ENCODE measurements around the gene CDK14. TPM values are rescaled to one million over a fixed set of nuclear protein-coding genes. Genes with fewer than 3 reads are reported as not detected.

Gene CDK14
- total and polyA plus RNA-seq, 2 of the 8 experiments (the other 6 are each of a cell fraction or from before 2014, with no cell fraction given): 5.5 to 47.3 TPM

DNA sequence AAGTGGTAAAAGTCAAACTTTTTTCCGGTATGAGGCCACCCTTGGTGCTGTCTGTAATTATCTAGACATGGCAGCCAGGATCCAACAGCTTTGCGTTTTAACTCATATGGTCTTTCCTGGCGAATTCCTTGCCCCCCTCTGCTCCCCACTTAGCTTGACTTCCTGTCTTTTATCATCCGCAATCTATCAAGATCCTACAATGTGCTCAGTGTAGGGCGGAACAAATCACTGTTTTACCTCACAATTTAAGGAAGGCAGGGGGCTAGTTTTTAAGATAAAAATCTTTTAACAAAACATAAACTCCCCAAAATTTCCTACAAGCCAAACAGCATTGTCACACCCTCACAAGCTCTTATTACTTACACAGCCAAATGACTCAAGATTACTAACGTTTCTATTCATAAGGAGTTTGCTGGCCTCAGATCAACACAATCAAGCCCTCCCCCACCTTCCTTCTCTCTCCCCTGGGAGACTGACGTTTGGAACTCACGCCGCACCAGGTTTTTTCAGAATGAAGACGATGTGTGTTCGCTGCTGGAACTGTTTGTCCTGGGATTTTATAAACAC, 1.3 kb upstream of the CDK14 start (continued):
- TF ChIP-seq, protein P1, sequence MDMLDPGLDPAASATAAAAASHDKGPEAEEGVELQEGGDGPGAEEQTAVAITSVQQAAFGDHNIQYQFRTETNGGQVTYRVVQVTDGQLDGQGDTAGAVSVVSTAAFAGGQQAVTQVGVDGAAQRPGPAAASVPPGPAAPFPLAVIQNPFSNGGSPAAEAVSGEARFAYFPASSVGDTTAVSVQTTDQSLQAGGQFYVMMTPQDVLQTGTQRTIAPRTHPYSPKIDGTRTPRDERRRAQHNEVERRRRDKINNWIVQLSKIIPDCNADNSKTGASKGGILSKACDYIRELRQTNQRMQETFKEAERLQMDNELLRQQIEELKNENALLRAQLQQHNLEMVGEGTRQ (IDR thresholded peaks at IDR 0.05; ENCODE audit: low read length): no peak
